ENCODE results near the gene SCMH1.

The SCMH1 gene

DNA sequence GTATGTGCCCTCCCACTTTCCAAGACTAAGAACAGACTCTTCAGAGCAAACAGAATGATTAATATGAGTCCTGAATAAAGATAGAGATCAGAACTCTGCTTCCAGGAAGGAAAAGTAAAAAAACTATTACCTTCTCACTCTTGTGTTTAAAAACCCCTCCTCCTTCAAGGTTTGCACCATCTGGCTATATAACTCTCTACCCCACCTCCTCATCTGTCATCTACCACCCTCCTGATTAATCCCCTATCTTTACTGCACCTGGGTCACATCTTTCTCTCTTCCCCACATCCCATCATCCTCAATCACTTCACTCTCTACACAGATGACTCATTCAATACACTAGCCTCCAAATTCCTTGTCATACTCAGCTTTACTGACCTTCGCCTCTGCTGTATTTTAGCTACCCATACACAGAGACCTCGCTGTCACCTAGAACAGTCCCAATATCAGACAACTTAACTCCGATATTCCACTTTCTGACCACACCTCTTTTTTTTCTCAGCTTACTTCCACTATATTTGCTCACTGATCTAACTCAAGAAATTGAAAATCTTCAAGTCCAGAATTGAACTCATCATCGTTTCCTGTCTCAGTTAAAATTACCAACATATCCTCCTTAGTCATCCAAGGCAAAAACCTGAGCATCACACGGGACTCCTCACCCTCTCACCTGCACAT, 3.7 kb downstream of the SCMH1 start:
- TF ChIP-seq GATA2 (IDR thresholded peaks at IDR 0.05; ENCODE audit: low read depth, low read length) (no peak), GATA3 (IDR thresholded peaks at IDR 0.05; ENCODE audit: low read depth, low read length) (no peak)

DNA sequence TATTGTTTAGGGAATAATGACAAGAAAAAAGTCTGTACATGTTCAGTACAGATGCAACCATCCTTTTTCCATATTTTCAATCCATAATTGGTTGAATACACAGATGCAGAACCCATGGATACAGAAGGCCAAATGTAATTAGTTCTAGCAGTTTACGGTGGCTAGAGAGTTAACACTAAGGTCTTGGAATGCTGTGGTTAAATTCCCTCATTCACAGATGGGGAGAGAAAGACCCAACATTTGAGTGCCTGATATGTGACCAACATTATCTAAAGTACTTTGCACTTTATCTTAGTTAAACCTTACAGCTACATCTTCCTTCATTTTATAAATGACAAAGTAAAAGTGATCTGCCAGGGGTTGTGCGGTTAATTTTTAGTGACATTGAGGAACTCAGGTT, 5.3 kb downstream of the SCMH1 start:
- TF ChIP-seq GATA2 (IDR thresholded peaks at IDR 0.05; ENCODE audit: low read depth, low read length): no peak
- no peak for TF ChIP-seq GATA3 (IDR thresholded peaks at IDR 0.05; ENCODE audit: low read depth, low read length)

DNA sequence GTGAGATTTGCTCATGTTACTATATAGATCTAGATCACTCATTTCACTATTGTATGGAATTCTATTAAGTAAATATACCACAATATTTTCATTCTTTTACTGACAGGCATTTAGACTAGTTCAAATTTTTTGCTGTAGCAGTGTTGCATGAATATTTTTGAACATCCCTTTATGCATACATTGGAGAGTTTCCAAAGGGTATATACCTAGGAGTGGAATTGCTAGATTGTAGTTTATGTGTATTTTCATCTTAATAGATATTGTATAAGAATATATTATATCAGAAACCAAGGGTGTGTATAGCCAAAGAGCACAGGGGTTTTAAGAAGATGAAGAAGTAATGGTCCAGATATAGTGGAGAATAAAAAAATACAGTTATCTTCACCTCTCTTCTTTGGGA, 6.2 kb downstream of the SCMH1 start:
- TF ChIP-seq GATA3 (IDR thresholded peaks at IDR 0.05; ENCODE audit: low read depth, low read length) (no peak), GATA2 (IDR thresholded peaks at IDR 0.05; ENCODE audit: low read depth, low read length) (no peak)

DNA sequence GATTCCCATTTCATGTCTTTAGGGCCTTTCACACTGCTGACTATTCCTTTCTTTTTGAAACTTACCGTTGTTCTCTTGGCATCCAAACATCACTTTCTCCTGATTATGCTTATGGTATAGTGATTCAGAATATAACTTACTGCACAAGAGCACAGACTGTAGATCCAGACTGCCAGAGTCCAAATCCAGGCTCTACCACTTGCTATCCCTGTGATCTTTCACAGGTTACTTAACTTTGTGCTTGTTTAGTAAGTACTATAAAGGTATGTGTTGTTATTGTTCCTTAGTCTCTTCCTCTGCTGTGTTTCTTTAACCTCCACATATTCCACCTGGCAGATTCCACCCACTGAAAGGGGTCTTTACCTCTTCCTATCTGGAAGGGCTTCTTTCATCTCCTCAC, 8.4 kb downstream of the SCMH1 start:
- TF ChIP-seq GATA2 (IDR thresholded peaks at IDR 0.05; ENCODE audit: low read depth, low read length) (no peak), GATA3 (IDR thresholded peaks at IDR 0.05; ENCODE audit: low read depth, low read length) (no peak)

DNA sequence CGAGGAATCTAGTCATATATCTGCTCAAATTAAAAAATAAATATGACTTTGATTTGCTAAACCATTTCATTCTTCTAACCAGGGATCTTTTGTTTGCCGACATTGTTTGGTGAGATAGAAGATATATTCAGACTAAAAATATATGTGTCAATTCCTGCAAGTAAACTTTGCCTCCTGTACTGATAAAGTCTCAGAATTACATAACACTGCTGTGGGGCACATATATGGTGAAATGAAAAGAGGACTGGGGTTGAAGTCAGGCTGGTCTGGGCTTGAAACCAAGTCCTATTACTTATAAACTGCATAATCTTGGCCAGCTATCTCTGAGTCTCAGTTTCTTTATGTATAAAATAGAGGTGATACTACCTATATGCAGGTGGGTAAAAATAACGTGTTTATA, 9.8 kb downstream of the SCMH1 start:
- no peak for TF ChIP-seq GATA3 (IDR thresholded peaks at IDR 0.05; ENCODE audit: low read depth, low read length)
- TF ChIP-seq GATA2 (IDR thresholded peaks at IDR 0.05; ENCODE audit: low read depth, low read length): no peak

DNA sequence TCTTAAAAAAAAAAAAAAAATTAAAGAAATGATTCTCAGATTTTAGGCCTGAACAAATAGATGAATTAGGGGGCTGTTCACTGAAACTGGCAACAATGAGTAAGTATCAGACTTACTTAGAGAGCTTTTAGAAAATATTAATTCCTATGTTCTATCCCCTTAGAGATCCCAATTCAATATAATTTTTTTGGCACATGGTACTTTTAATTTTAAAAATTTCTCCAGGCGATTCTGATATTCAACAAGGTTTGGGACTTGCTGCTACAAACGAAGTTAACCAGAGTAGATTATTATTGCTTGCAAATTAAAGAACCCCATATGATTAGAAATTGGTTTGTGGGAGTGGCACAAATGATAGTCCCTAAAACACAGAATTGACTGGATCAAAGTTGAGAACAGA, 11.4 kb downstream of the SCMH1 start:
- TF ChIP-seq GATA3 (IDR thresholded peaks at IDR 0.05; ENCODE audit: low read depth, low read length) (no peak), GATA2 (IDR thresholded peaks at IDR 0.05; ENCODE audit: low read depth, low read length) (no peak)

DNA sequence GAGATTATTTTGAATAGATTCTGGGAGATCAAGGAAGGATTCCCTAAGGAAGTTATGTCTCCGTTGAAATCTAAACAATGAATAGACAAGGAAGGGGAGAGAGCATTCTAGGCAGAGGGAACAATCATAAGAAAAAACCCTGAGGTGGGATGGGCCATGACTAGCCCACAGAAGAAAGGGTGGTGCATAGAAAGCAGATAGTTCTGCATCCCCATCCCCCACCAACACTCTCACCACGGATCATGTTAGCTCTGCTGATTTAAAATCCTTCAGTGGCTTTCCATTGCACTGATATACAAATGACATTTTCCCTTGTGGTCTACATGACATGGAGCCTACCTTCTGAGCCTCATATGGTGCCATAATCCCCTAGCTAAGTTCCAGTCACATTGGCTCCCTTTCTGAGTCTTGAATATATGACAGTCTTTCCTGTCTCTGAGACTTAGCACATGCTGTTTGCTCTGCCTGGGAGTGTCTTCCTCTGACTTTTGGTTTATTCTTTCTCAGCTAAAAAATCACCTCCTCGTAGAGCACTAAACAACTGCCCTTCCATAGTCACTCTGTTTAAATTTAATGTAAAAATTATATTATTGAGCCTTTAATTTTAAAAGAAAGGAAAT, 15.2 kb downstream of the SCMH1 start:
- TF ChIP-seq GATA3 (IDR thresholded peaks at IDR 0.05; ENCODE audit: low read depth, low read length) (no peak), GATA2 (IDR thresholded peaks at IDR 0.05; ENCODE audit: low read depth, low read length) (no peak)

GRCh38 chr1:41225495-41225894, 16.6 kb downstream of the SCMH1 start:
- TF ChIP-seq GATA2 (IDR thresholded peaks at IDR 0.05; ENCODE audit: low read depth, low read length): no peak
- TF ChIP-seq GATA3 (IDR thresholded peaks at IDR 0.05; ENCODE audit: low read depth, low read length): no peak

DNA sequence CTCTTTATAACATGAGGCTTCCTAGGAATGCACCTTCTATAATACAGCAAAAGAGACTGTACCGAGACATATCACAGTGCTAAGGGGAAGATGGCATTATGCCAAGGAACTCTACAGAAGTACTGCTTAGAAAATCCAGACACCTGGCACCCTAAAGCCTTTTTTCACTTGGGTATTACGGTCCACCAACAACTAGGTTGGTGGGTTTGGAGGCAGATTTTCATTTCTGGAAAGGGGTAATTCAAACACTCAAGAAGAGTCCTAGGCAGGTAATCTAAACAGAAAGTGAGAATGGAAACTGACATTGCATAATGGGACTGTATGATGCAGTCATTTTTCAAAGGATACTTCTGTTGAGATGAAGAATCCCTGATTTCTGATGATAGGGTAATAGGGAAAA, 19.6 kb downstream of the SCMH1 start:
- no peak for TF ChIP-seq GATA2 (IDR thresholded peaks at IDR 0.05; ENCODE audit: low read depth, low read length)
- no peak for TF ChIP-seq GATA3 (IDR thresholded peaks at IDR 0.05; ENCODE audit: low read depth, low read length)

- no peak for TF ChIP-seq GATA2 (IDR thresholded peaks at IDR 0.05; ENCODE audit: low read depth, low read length)
- TF ChIP-seq GATA3 (IDR thresholded peaks at IDR 0.05; ENCODE audit: low read depth, low read length): no peak
Observed at GRCh38 chr1:41221995-41222394, 20.1 kb downstream of the SCMH1 start.

DNA sequence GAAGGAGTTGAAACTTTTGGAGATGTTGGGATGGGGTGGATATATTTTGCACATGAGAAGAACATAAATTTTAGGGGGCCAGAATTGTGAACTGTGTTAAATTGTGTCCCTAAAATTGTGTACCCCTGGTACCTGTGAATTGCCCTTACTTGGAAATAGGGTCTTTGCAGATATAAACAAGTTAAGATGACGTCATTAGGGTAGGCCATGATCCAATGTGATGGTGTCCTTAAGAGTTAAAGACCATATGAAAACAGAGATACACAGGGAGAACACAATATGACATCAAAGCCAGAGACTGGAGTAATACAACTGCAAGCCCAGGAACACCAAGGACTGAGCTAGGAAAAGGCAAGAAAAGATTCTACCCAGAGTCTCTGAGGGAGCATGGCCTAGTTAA, 24.0 kb downstream of the SCMH1 start:
- TF ChIP-seq GATA3 (IDR thresholded peaks at IDR 0.05; ENCODE audit: low read depth, low read length) (no peak), GATA2 (IDR thresholded peaks at IDR 0.05; ENCODE audit: low read depth, low read length) (no peak)

- TF ChIP-seq GATA3 (IDR thresholded peaks at IDR 0.05; ENCODE audit: low read depth, low read length): no peak
- no peak for TF ChIP-seq GATA2 (IDR thresholded peaks at IDR 0.05; ENCODE audit: low read depth, low read length)
Observed at GRCh38 chr1:41217441-41217840, 24.7 kb downstream of the SCMH1 start.

DNA sequence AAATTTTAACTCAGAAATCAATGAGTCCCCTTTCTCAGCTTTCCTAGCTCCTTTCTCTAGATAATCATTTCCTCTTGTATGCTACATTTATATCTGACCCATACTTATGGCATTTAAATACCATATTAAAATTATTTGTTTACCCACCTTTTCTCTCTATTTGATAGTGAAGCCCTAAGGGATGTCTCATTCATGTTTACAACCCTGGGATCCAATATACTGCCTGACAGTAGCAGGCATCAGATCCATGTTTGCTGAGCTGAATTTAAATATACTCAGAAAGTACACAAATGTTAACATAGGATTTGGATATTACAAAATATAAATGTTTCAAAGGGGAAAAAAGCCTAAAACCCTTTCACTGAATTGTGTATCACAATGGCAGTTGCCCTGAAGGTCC, 26.5 kb downstream of the SCMH1 start:
- TF ChIP-seq GATA3 (IDR thresholded peaks at IDR 0.05; ENCODE audit: low read depth, low read length) (no peak), GATA2 (IDR thresholded peaks at IDR 0.05; ENCODE audit: low read depth, low read length) (no peak)

DNA sequence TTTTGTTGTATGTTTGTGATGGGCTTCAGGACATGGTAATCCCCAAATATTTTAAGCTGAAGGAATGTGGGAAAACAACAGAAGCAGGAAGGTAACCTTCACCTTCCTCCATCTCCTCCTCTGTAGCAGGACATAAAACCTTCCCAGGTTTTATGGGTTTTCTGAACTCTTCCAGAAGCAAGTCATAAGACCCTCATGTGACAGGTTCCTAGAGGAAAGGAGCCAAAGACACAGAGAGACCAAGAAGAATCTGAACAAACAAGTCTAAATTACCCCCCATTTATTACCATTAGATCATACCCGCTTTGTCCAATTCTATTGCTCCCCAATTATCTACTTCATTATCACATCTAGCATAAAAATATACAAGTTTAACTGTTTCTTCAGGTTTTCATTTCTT, 28.8 kb downstream of the SCMH1 start:
- TF ChIP-seq GATA2 (IDR thresholded peaks at IDR 0.05; ENCODE audit: low read depth, low read length) (no peak), GATA3 (IDR thresholded peaks at IDR 0.05; ENCODE audit: low read depth, low read length) (no peak)

GRCh38 chr1:41200728-41201127, 41.4 kb downstream of the SCMH1 start:
- no peak for TF ChIP-seq GATA2 (IDR thresholded peaks at IDR 0.05; ENCODE audit: low read depth, low read length)
- TF ChIP-seq GATA3 (IDR thresholded peaks at IDR 0.05; ENCODE audit: low read depth, low read length): no peak

Data from SH-SY5Y (cell line).